ENCODE data around the gene FSCN2. TPM values are rescaled to one million over a fixed set of nuclear protein-coding genes. Genes with fewer than 3 reads are reported as not detected.

The FSCN2 gene
- total and polyA plus RNA-seq, 2 of the 4 experiments (the other 2 are of a cell fraction): 0.18 to 0.84 TPM

- H2BK20ac ChIP-seq (ENCODE audit: low read depth, low read length): no peak overlapping the region
- no peak overlapping the region for H2BK5ac ChIP-seq (ENCODE audit: low read depth, low read length, poor library complexity, severe bottlenecking)
- H3K27me3 ChIP-seq (ENCODE audit: control insufficient read depth, insufficient read depth, low read length): no peaks in the 10 kb centered on the region
- peaks cover 11% of the 10 kb centered on the region for H3K4me1 ChIP-seq (ENCODE audit: control insufficient read depth, insufficient read depth, low read length)
- in situ Hi-C loops (cut with MboI; ENCODE audit: low sequenced_read_pairs): loop anchor here (5.0 kb wide), 2 partner anchors 76 to 226 kb away; no protein-coding TSS in a partner anchor
- H2BK120ac ChIP-seq (ENCODE audit: low read depth, low read length): no peak overlapping the region
- no peak for ATAC-seq (ENCODE audit: low read depth)
- H3K36me3 ChIP-seq (ENCODE audit: control insufficient read depth, insufficient read depth, low read length): no peaks in the 10 kb centered on the region
- peaks cover 2% of the 10 kb centered on the region; the same call in 1 of the 2 replicates for H3K9me1 ChIP-seq (ENCODE audit: insufficient read depth, low read length)
- H2BK15ac ChIP-seq (ENCODE audit: low read depth, low read length): no peak overlapping the region
- no peak overlapping the region for H3K56ac ChIP-seq (ENCODE audit: extremely low read depth, insufficient read depth, low read length)
- no peak overlapping the region for H4K8ac ChIP-seq (ENCODE audit: low read depth in 2 of 2, low read length in 2 of 2)
- CTCF ChIA-PET: interaction anchor here (2.7 kb wide), 1 partner anchor 229 kb away, joined by 14 read pairs; no protein-coding TSS in a partner anchor
- no peak overlapping the region for H4K91ac ChIP-seq (ENCODE audit: insufficient read depth, low read depth, low read length)
- no peaks in the 10 kb centered on the region for H4K20me1 ChIP-seq (ENCODE audit: insufficient read depth, low read length)
- H3K23ac ChIP-seq (ENCODE audit: low read depth, low read length): no peak overlapping the region
- H4K5ac ChIP-seq (ENCODE audit: low read depth, low read length): no peak overlapping the region
- BruUV-seq (replicated peaks): no TSS peak
- no peak for DNase-seq
- peak overlapping the region; percentile 43; the same call in 1 of the 2 replicates for H2AK5ac ChIP-seq (ENCODE audit: low read depth, low read length)
- H3K4me3 ChIP-seq (ENCODE audit: insufficient read depth, low read depth, low read length): no peak overlapping the region
- no peak overlapping the region for H3K27ac ChIP-seq (ENCODE audit: insufficient read depth, low read length)
- H3K4ac ChIP-seq (ENCODE audit: low read depth, low read length): no peak overlapping the region
- TF ChIP-seq CEBPB (IDR thresholded peaks at IDR 0.05; ENCODE audit: low read depth, low read length) (no peak), POLR2A (IDR thresholded peaks at IDR 0.05; ENCODE audit: low read depth, low read length) (no peak), RAD21 (IDR thresholded peaks at IDR 0.05; ENCODE audit: low read length) (no peak), RFX5 (IDR thresholded peaks at IDR 0.05; ENCODE audit: low read depth, low read length) (no peak), CHD1 (IDR thresholded peaks at IDR 0.05; ENCODE audit: low read depth, low read length) (no peak), BHLHE40 (IDR thresholded peaks at IDR 0.05; ENCODE audit: low read depth, low read length) (no peak), RCOR1 (IDR thresholded peaks at IDR 0.05; ENCODE audit: insufficient replicate concordance, low read length) (no peak), MAZ (IDR thresholded peaks at IDR 0.05; ENCODE audit: borderline replicate concordance, low read depth, low read length) (no peak), FOS (IDR thresholded peaks at IDR 0.05; ENCODE audit: low read depth, low read length) (no peak)
- TF ChIP-seq, protein P1, sequence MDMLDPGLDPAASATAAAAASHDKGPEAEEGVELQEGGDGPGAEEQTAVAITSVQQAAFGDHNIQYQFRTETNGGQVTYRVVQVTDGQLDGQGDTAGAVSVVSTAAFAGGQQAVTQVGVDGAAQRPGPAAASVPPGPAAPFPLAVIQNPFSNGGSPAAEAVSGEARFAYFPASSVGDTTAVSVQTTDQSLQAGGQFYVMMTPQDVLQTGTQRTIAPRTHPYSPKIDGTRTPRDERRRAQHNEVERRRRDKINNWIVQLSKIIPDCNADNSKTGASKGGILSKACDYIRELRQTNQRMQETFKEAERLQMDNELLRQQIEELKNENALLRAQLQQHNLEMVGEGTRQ (IDR thresholded peaks at IDR 0.05; ENCODE audit: low read depth, low read length): no peak
- TF ChIP-seq, protein P2, sequence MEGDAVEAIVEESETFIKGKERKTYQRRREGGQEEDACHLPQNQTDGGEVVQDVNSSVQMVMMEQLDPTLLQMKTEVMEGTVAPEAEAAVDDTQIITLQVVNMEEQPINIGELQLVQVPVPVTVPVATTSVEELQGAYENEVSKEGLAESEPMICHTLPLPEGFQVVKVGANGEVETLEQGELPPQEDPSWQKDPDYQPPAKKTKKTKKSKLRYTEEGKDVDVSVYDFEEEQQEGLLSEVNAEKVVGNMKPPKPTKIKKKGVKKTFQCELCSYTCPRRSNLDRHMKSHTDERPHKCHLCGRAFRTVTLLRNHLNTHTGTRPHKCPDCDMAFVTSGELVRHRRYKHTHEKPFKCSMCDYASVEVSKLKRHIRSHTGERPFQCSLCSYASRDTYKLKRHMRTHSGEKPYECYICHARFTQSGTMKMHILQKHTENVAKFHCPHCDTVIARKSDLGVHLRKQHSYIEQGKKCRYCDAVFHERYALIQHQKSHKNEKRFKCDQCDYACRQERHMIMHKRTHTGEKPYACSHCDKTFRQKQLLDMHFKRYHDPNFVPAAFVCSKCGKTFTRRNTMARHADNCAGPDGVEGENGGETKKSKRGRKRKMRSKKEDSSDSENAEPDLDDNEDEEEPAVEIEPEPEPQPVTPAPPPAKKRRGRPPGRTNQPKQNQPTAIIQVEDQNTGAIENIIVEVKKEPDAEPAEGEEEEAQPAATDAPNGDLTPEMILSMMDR (conservative IDR thresholded peaks at IDR 0.05; ENCODE audit: low read depth, low read length): no peak
- TF ChIP-seq, protein P3, sequence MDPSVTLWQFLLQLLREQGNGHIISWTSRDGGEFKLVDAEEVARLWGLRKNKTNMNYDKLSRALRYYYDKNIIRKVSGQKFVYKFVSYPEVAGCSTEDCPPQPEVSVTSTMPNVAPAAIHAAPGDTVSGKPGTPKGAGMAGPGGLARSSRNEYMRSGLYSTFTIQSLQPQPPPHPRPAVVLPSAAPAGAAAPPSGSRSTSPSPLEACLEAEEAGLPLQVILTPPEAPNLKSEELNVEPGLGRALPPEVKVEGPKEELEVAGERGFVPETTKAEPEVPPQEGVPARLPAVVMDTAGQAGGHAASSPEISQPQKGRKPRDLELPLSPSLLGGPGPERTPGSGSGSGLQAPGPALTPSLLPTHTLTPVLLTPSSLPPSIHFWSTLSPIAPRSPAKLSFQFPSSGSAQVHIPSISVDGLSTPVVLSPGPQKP (IDR thresholded peaks at IDR 0.05; ENCODE audit: borderline replicate concordance, low read depth, low read length): no peak
- dilution Hi-C loops (cut with HindIII; ENCODE audit: low sequenced_read_pairs, unreplicated experiment): no loop called here
- POLR2A ChIA-PET (ENCODE audit: unreplicated experiment): no interaction called here
- no peak overlapping the region for H3K4me2 ChIP-seq (ENCODE audit: low read depth, low read length)
- no peak overlapping the region for H3K18ac ChIP-seq (ENCODE audit: low read depth, low read length)
- peak overlapping the region; percentile 85 for H2AK9ac ChIP-seq (replicated peaks; ENCODE audit: low read depth, low read length, poor library complexity)
- no peak overlapping the region for H3K9ac ChIP-seq (ENCODE audit: low read depth, low read length)
- H3K14ac ChIP-seq (replicated peaks; ENCODE audit: low read depth, low read length): no peak overlapping the region
- intact Hi-C loops (cut with micrococcal nuclease): no loop called here
- H3K79me1 ChIP-seq (ENCODE audit: low read depth in 1 of 2, low read length in 2 of 2): peaks cover 0 to 3% of the 10 kb centered on the region in 2 experiments; a peak in 2 of 4 replicates
- H3K9me3 ChIP-seq (ENCODE audit: control insufficient read depth, insufficient read depth, low read length): no peaks in the 10 kb centered on the region
- peak overlapping the region; percentile 62 for H2AFZ ChIP-seq (replicated peaks; ENCODE audit: low read length, poor library complexity)
- WGBS, 2 experiments (ENCODE audit: extremely low coverage in 2 of 2, insufficient read length in 1 of 2): 74% methylated on average over 22 of the region's 29 CpGs; no CpG with 5 or more reads in 1 of the 2 experiments
Measured at GRCh38 chr17:81483085-81483861, 44.9 kb upstream of the FSCN2 start.

All from IMR-90 (cell line).